Testis (tissue), 2 donors: ENCODE results near the gene HGD.

Experiments used
- CTCF ChIP-seq, 3 experiments: fragments of 450-650 bp in 2 of 3; fragments of 200-600 bp in 1 of 3; sonication (generic) in 1 of 3; IDR thresholded peaks; one replicate each; pipeline ENCODE4 v1.5.1; 2016 to 2019; ENCODE audit warnings: antibody characterized with exemption in 3 of 3, mild to moderate bottlenecking in 2 of 3, moderate library complexity in 1 of 3
- POLR2A ChIP-seq: fragments of 450-650 bp; IDR thresholded peaks from one replicate; pipeline ENCODE4 v1.6.1; 2017; ENCODE audit warnings: antibody characterized with exemption, mild to moderate bottlenecking, moderate library complexity

GRCh38 chr3:120699333-120699732 lies 17.3 kb upstream of the HGD start:
- TF ChIP-seq CTCF (IDR thresholded peaks at IDR 0.05), result no peak
- TF ChIP-seq POLR2A, result no peak
